Inflammatory macrophage treated with lipopolysaccharide for 4 hours (primary cell): Measurements from ENCODE around the gene NAGS.
"Not testable (repeated sequence)": the region's sequence is repeated elsewhere in the genome, so short reads cannot be mapped to it uniquely, and the experiment has no call there.

Experiments used
- DNase-seq: peaks from one replicate; pipeline ENCODE4 v3.0.0-alpha.2; 2020

Gene NAGS, protein sequence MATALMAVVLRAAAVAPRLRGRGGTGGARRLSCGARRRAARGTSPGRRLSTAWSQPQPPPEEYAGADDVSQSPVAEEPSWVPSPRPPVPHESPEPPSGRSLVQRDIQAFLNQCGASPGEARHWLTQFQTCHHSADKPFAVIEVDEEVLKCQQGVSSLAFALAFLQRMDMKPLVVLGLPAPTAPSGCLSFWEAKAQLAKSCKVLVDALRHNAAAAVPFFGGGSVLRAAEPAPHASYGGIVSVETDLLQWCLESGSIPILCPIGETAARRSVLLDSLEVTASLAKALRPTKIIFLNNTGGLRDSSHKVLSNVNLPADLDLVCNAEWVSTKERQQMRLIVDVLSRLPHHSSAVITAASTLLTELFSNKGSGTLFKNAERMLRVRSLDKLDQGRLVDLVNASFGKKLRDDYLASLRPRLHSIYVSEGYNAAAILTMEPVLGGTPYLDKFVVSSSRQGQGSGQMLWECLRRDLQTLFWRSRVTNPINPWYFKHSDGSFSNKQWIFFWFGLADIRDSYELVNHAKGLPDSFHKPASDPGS

DNA sequence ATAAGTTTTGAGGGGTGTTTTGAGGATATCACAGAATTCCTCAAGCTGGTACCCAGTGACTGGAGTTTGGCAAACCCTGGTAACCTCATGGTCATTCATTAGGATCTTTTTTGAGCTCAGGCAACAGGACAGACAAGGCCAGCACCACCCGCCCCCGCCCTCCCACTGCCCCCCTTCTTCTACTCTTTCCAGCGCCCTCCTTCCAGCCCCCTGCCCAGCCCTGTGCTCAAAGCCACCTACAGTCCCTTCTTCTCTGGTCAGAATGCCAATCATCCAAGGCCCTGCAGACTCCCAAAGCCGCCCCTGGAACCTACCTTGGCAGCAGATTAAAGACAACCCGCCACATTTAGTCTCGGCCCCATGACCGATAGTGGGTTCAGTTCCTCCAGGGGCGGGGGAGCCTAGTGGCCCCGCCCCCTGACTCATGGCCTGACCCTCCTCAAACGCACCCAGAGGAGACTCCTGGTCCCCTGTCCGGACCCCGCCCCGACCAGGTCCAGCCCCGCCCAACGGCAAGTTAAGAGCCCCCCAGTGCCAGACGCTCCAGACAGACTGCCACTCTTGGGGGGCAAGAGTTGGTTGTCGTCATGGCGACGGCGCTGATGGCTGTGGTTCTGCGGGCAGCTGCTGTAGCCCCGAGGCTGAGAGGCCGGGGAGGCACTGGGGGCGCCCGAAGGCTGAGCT is at the start of gene NAGS:
TSS of gene NAGS (plus strand) at position 546 of the 684 bp plus-strand sequence. CDS start at position 588, 42 bp downstream.
- no peak for DNase-seq

GRCh38 chr17:43956222-43956621 is 48.2 kb upstream of the NAGS start:
- no peak for DNase-seq

DNA sequence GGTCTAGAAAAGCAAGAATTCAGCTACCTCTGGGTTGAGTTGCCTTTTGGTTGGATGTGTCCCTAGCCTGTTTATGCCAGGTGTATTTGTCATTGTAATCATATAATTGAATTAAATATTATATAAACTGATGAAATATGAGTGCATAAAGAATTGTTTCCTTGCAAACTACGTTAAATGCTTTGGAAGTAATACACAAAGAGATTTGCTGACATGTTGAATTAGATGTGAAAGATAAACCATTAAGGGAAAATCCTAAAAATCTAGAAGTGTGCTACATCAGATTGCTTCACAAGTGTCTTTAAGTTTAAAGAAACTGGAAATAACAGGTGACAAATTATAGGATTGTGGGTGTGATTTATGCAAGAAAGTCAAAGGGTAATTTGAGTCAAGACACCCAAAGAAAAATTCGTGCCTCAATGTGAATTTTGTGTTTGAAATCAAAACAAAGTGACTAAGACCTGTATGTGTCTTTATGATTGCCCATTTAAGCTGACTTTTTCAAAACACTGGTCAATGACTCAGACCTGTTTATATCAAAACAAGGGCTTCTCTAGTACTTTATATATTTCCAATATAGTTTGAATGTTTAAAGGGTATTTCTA is 45.6 kb upstream of the NAGS start:
- no peak for DNase-seq

DNA sequence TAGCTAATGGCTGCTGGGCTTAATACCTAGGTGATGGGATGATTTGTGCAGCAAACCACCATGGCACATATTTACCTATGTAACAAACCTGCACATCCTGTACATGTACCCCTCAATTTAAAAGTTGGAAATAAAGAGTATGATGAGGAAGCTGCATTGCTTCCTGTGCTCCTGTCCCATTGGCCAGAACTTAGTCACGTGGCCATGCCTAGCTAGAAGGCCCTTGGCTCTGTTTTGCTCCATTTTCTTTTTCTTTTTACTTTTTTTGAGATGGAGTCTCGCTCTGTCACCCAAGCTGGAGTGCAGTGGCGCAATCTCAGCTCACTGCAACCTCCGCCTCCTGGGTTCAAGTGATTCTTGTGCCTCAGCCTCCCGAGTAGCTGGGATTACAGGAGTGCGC is 43.1 kb upstream of the NAGS start:
- not testable (repeated sequence) for DNase-seq

DNA sequence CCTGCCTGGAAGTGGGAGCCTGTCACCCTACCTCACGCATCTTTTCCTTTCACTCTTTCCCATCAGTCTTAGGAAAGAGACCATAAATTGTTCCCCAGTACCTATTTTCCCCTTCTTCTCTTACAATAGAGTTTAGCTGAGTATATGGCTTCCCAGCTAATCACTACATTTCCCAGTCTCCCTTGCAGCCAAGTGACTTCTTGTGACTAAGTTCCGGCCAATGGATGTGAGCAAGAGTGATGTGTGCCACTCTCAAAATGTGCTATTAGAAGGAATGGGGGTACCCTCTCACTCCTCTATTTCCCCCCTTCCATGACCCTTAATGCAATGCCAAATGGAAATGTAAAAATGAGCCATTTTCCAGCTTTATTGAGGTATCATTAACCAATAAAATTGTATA is 42.5 kb upstream of the NAGS start:
- DNase-seq, result no peak

DNA sequence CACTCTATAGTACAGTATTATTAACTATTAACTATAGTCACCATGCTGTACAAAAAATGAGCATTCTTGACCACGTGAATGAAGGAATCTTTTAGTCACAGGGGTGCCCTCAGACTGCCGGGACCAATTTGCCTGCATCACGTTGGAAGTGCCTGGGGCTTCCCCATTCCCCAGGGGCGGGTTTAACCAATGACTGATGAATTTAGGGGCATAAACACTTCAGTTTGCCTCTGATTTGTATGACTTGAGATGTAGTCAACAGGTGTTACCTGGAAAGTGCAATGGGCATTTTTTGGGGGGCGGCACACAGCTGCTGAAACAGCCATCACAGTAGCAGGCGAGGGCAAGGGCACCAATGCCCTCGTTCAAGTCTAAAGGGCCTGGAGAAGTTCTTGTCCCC is 41.9 kb upstream of the NAGS start:
- no peak for DNase-seq

DNA sequence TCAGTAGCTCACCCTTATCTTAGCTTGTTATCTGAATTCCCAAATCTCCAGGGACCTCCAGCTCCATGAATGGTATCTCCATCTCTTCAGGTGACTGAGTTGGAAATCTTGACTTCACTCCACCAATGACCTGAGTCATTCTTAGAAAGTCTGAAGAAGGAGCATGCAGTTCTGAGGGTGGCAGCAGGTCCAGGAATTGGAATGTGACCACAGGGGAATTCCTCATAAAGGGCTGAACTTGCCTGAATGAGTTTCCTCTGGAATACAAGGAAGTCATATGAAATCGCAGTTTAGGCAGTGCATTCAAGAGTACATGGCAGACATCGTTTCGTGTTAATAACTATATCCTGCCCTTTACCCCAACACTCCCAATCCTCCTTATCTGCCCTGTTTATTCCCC is 38.1 kb upstream of the NAGS start:
- no peak for DNase-seq

DNA sequence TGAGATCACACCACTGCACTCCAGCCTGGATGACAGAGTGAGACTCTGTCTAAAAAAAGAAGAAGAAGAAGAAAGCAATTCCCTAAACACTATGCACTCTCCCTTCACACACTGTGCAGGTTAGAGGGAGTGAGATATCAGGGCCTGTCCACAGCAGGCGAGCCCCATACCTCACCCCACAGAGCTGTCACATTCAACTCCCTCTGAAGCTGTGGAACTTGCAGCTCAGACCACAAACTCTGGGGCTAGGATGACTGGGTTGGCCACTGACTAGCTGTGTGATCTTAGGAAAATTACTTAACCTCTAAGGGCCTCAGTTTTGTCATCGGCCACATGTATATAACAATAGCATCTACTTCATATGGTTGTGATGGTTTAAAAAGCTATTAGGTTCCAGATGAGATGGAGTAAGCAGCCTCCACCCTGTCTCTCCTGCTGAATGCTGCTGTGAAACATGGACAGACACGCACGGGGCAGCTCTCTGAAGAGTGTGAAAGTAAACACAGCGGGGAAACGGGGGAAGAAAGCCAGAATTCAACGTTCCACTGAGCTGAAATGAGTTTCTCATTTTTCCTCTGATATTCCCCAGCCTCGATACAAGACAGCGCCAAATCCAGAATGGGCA is 37.1 kb upstream of the NAGS start:
- DNase-seq, result no peak

- no peak for DNase-seq
Measured at GRCh38 chr17:43970366-43970765, 34.1 kb upstream of the NAGS start.

DNA sequence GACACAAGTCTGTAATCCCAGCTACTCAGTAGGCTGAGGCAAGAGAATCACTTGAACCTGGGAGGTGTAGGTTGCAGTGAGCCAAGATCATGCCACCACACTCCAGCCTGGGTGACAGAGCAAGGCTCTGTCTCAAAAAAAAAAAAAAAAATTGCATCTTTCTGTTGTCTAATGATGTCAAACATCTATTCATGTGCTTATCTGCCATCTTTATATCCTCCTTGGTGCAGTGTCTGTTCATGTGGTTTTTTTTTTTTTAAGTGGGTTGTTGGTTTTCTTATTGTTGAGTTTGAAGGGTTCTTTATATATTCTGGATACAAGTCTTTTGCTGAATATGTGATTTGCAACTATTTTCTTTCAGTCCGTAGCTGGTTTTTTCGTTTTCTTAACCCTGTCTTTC is 33.0 kb upstream of the NAGS start:
- not testable (repeated sequence) for DNase-seq

- not testable (repeated sequence) for DNase-seq
Measured at GRCh38 chr17:43972444-43973212, 31.8 kb upstream of the NAGS start.

DNA sequence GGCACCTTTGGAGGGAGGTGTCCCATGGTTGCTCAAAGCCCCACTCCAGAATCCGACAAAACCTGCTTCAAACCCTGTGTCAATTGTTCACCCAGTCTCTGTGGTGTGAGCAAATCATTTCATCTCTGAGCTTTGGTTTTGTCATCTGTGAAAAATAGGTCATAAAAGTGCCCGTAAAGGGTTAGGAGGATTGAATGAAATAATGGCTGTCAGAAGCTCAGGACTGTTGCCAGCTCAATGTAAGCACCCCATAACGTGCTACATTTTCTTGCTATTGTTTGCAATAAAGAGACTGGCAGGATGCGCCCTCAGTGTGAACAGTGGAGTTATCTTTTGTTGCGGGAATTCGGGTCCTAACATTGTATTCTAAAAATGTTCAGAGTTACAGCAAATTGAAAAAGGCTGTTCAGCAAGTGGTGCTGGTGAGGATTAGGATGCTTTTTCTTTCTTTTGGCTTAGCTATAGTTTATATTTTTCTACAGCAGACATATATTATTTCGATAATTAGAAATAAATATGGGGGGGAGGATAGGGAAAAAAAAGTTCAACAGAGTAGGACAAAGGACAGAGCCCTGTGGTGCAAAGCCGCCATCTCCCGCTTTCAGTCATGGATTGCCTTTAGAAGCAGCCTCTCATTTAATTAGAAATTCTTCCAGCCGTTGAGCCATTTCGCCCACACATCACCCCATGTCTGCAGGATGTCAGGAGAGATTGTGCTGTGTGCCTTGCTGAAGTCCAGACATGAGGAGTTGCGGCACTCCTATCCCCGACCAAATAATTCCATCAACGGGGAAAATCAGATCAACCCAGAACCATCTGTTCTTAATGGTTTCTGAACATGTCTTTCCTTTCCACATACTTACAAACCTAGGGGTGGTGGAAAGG is 29.8 kb upstream of the NAGS start:
- no peak for DNase-seq

- DNase-seq, result no peak
Measured at GRCh38 chr17:43975898-43976297, 28.5 kb upstream of the NAGS start.

DNA sequence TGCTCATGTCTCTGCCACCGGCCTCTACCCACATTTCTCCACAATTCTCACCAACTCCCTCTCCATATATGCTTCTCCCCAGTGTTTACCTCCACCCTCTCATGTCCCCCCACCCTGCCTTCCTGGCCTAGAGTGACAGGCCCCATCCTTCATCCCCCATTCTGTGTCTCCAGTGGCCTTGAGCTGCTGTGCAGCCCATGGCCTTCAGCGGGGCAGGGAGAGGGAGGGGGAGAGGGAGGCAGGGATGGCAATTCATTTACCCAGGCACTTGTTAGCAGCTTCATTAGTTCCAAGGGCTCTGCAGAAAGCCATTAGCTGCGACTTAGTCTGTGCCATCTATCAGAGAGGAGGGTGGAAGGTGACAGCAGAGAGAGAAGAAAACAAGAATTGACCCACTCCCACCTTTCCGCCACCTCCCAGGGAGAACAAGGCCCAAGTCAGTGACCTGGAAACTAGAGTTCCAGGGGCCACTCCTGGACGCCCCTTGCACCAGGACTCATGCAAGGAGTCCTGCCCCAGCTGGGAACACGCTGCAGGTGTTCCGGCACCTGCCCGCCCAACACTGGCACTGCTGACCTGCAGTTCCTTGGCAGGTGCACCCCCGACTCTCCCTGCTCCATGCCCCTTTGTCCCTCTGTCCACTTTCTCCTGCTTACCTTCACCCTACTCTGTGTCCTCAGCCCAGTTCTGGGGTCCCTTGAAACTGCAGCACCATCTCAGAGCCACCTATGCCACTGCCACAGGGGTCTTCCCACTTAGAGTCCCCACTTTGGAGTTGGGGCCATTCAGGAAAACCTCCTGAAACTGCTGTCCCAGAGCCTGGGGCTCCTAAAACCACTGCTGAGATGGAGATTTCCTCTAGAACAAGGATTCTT is 27.2 kb upstream of the NAGS start:
- no peak for DNase-seq

GRCh38 chr17:43978078-43978477 is 26.3 kb upstream of the NAGS start:
- DNase-seq, result no peak

GRCh38 chr17:43979011-43979410 is 25.4 kb upstream of the NAGS start:
- no peak for DNase-seq

GRCh38 chr17:43979671-43980070 is 24.8 kb upstream of the NAGS start:
- DNase-seq, result no peak

GRCh38 chr17:43982171-43982570 is 22.3 kb upstream of the NAGS start:
- no peak for DNase-seq

DNA sequence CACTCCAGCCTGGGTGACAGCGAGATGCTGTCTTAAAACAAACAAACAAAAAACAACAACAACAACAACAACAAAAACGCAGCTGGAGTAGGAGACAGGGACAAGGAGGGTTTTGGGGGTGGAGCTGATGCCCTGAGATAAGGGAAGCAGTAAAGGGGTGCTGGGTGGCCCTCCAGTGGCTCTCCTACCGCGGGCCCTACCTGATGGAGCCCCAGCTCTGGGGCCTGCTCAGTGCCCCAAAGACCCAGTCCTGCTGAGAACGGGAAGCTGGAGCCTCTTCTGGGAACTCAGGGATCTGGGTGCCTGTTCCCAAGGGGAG is 21.3 kb upstream of the NAGS start:
- no peak for DNase-seq
